Esophagus muscularis mucosa (tissue), 4 donors: ENCODE results near the gene HECTD2. TPM values are rescaled to one million over a fixed set of nuclear protein-coding genes. Genes with fewer than 3 reads are reported as not detected.

ENCODE experiments used
- DNase-seq: peaks from one replicate; pipeline ENCODE4 v3.0.0-alpha.2; 2017; ENCODE audit errors: extremely low spot score
- H3K27ac ChIP-seq, 4 donors: fragments of 200-600 bp; sonication (generic); replicated peaks in 1 of 4; 1 replicate in 3 of 4; 2 replicates in 1 of 4; pipeline ENCODE4 v1.5.1; 2016 to 2019; ENCODE audit warnings: mild to moderate bottlenecking in 1 of 4
- H3K27me3 ChIP-seq, 4 donors: fragments of 200-600 bp; sonication (generic); one replicate each; pipeline versions ENCODE4 v1.5.1 to v1.6.0; 2016 to 2019
- H3K36me3 ChIP-seq, 4 donors: fragments of 200-600 bp; sonication (generic); one replicate each; pipeline ENCODE4 v1.5.1; 2016 to 2019
- H3K4me1 ChIP-seq, 4 donors: fragments of 200-600 bp; sonication (generic); one replicate each; pipeline ENCODE4 v1.5.1; 2016 to 2019
- H3K4me3 ChIP-seq, 4 donors: fragments of 200-600 bp; sonication (generic); 1 replicate in 2 of 4; 2 replicates in 2 of 4; pipeline ENCODE4 v1.5.1; 2016 to 2019; ENCODE audit warnings: mild to moderate bottlenecking in 4 of 4, moderate library complexity in 1 of 4
- H3K9me3 ChIP-seq, 4 donors: fragments of 200-600 bp; sonication (generic); 1 replicate in 3 of 4; 2 replicates in 1 of 4; pipeline ENCODE4 v1.5.1; 2016 to 2019
- CTCF ChIP-seq, 3 experiments: fragments of 200-600 bp in 2 of 3; fragments of 450-650 bp in 1 of 3; sonication (generic) in 2 of 3; IDR thresholded peaks; one replicate each; pipeline ENCODE4 v1.5.1; 2017 to 2019; ENCODE audit warnings: antibody characterized with exemption in 3 of 3, mild to moderate bottlenecking in 2 of 3, moderate library complexity in 1 of 3
- EP300 ChIP-seq: sonication (generic); formaldehyde crosslinking; IDR thresholded peaks from one replicate; pipeline ENCODE4 v1.6.1; 2017; ENCODE audit warnings: antibody characterized with exemption
- POLR2A ChIP-seq: fragments of 450-650 bp; IDR thresholded peaks from one replicate; pipeline ENCODE4 v1.6.1; 2017; ENCODE audit warnings: antibody characterized with exemption, moderate library complexity, mild to moderate bottlenecking, low read depth
- POLR2AphosphoS5 ChIP-seq, 2 donors: sonication (generic); formaldehyde crosslinking; IDR thresholded peaks; one replicate each; pipeline ENCODE4 v1.6.1; 2017; ENCODE audit warnings: antibody characterized with exemption in 2 of 2
- WGBS: methylation state at CpG from one replicate; pipeline ENCODE4 v1.1.5; 2018; 5-methylcytosine and 5-hydroxymethylcytosine counted together
- intact Hi-C: fragments of 100-400 bp; cut with DNase I; formaldehyde crosslinking; loops from one replicate; pipeline ENCODE4 v1.15.1; 2023
- total RNA-seq, 4 donors: library from RNA; depleted of rRNA; stranded (reverse); fragments of >200 nt; gene quantifications; one replicate each; pipeline versions ENCODE4 v1.1.0 to v1.2.1, GENCODE V29; 2016

HECTD2 gene
- total RNA-seq, 4 donors from 2014 or later, result 18.2 to 29.5 (median 21.5) TPM

- no peaks in the 10 kb centered on the region for H3K27me3 ChIP-seq
- TF ChIP-seq POLR2AphosphoS5 (IDR thresholded peaks at IDR 0.05) (no peak), CTCF (IDR thresholded peaks at IDR 0.05) (peak; percentile 60 to 65 (median 62)), EP300 (no peak)
- DNase-seq, result no peak
- no peak overlapping the region for H3K4me3 ChIP-seq
- no peaks in the 10 kb centered on the region for H3K9me3 ChIP-seq
- peaks cover 0 to 6% (median 2%) of the 10 kb centered on the region in 4 donors for H3K4me1 ChIP-seq
- no peak overlapping the region for H3K27ac ChIP-seq
- intact Hi-C loops, result loop anchor here (10.0 kb wide), 1 partner anchor 61 kb away; no protein-coding TSS in a partner anchor
- WGBS, result 25% methylated on average over 2 of the region's 2 CpGs
- H3K36me3 ChIP-seq, result peaks cover 0 to 9% (median 0%) of the 10 kb centered on the region in 4 donors
These were observed 83.2 kb downstream of the HECTD2 start for GRCh38 chr10:91493313-91493712.

GRCh38 chr10:91495402-91495801 lies 85.3 kb downstream of the HECTD2 start:
- TF ChIP-seq EP300 (no peak), CTCF (IDR thresholded peaks at IDR 0.05) (no peak), POLR2A (no peak), POLR2AphosphoS5 (IDR thresholded peaks at IDR 0.05) (no peak)
- DNase-seq, result no peak
- H3K27ac ChIP-seq, result no peak overlapping the region
- peaks cover 0 to 7% (median 3%) of the 10 kb centered on the region in 4 donors for H3K4me1 ChIP-seq
- no peak overlapping the region for H3K4me3 ChIP-seq
- intact Hi-C loops, result loop anchor here (2.0 to 10.0 kb wide), 2 partner anchors 59 to 141 kb away; no protein-coding TSS in a partner anchor
- no peaks in the 10 kb centered on the region for H3K27me3 ChIP-seq
- no peaks in the 10 kb centered on the region for H3K9me3 ChIP-seq
- H3K36me3 ChIP-seq, result peaks cover under 1 to 22% (median 8%) of the 10 kb centered on the region in 4 donors

GRCh38 chr10:91496016-91496415 lies 85.9 kb downstream of the HECTD2 start:
- no peak for TF ChIP-seq POLR2AphosphoS5 (IDR thresholded peaks at IDR 0.05)
- no peak for TF ChIP-seq POLR2A
- no peak for TF ChIP-seq CTCF (IDR thresholded peaks at IDR 0.05)
- TF ChIP-seq EP300, result no peak
- Histone ChIP-seq H3K4me3 (no peak overlapping the region), H3K36me3 (peaks cover 6 to 23% (median 10%) of the 10 kb centered on the region in 4 donors), H3K27me3 (no peaks in the 10 kb centered on the region), H3K9me3 (no peaks in the 10 kb centered on the region), H3K27ac (no peak overlapping the region), H3K4me1 (peaks cover 0 to 7% (median 3%) of the 10 kb centered on the region in 4 donors)
- intact Hi-C loops, result loop anchor here (10.0 kb wide), 1 partner anchor 59 kb away; no protein-coding TSS in a partner anchor
- DNase-seq, result no peak
- 87% methylated on average over 4 of the region's 4 CpGs for WGBS

- Histone ChIP-seq H3K36me3 (peaks cover 0 to 4% (median 0%) of the 10 kb centered on the region in 4 donors), H3K4me3 (no peak overlapping the region), H3K9me3 (no peaks in the 10 kb centered on the region), H3K27ac (peak overlapping the region in 3 of 4 donors; percentile 17 to 28 (median 26)), H3K4me1 (peaks cover 0 to 26% (median 13%) of the 10 kb centered on the region in 4 donors), H3K27me3 (no peaks in the 10 kb centered on the region)
- intact Hi-C loops, result loop anchor here (5.0 kb wide), 1 partner anchor 121 kb away; the partner anchor contains the start of gene PPP1R3C
- TF ChIP-seq EP300 (no peak), POLR2A (no peak), POLR2AphosphoS5 (IDR thresholded peaks at IDR 0.05) (no peak), CTCF (IDR thresholded peaks at IDR 0.05) (no peak)
- no peak for DNase-seq
- 85% methylated on average over 5 of the region's 5 CpGs for WGBS
These were observed 101.6 kb downstream of the HECTD2 start for GRCh38 chr10:91511549-91512330.
